Upper lobe of right lung (tissue), 1 donor: ENCODE measurements around the gene MGAT5B. TPM values are rescaled to one million over a fixed set of nuclear protein-coding genes. Genes with fewer than 3 reads are reported as not detected.

ENCODE experiments used
- ATAC-seq: fragments of 200-7000 bp; cut with Tn5 transposase; one replicate; pipeline ENCODE4 v1.9.1; 2020; ENCODE audit warnings: mild to moderate bottlenecking, moderate library complexity
- DNase-seq: peaks from one replicate; pipeline ENCODE4 v3.0.0-alpha.2; 2020
- H3K27ac ChIP-seq: fragments of 200-600 bp; one replicate; pipeline ENCODE4 v1.8.0; 2022
- H3K27me3 ChIP-seq: fragments of 200-600 bp; one replicate; pipeline ENCODE4 v1.8.0; 2022; ENCODE audit warnings: mild to moderate bottlenecking
- H3K36me3 ChIP-seq: fragments of 200-600 bp; one replicate; pipeline ENCODE4 v1.8.0; 2022
- H3K4me1 ChIP-seq: fragments of 200-600 bp; one replicate; pipeline ENCODE4 v1.8.0; 2022
- H3K4me3 ChIP-seq: fragments of 200-600 bp; one replicate; pipeline ENCODE4 v1.8.0; 2022; ENCODE audit warnings: mild to moderate bottlenecking
- H3K9me3 ChIP-seq: fragments of 200-600 bp; one replicate; pipeline ENCODE4 v1.8.0; 2022
- intact Hi-C: fragments of 100-400 bp; cut with DNase I; formaldehyde crosslinking; loops from one replicate; pipeline ENCODE4 v1.11.0; 2022
- total RNA-seq: library from RNA; stranded (reverse); fragmentation: NEBNext Ultra II Directional; extraction: Animal tissue kit (Norgen Biotek cat#: 25700); gene quantifications from one replicate; pipeline ENCODE4 v1.2.1, GENCODE V29; 2021
- TF ChIP-seq, protein P1 (sequence below): fragments of 200-600 bp; IDR thresholded peaks from one replicate; pipeline ENCODE4 v1.8.0; 2022; ENCODE audit warnings: antibody characterized with exemption
- donor health status: DM: no; HTN: yes; CAD: no; lungs with severe emphysema.

MGAT5B gene
- total RNA-seq, 1 donor from 2014 or later = 2.0 TPM

DNA sequence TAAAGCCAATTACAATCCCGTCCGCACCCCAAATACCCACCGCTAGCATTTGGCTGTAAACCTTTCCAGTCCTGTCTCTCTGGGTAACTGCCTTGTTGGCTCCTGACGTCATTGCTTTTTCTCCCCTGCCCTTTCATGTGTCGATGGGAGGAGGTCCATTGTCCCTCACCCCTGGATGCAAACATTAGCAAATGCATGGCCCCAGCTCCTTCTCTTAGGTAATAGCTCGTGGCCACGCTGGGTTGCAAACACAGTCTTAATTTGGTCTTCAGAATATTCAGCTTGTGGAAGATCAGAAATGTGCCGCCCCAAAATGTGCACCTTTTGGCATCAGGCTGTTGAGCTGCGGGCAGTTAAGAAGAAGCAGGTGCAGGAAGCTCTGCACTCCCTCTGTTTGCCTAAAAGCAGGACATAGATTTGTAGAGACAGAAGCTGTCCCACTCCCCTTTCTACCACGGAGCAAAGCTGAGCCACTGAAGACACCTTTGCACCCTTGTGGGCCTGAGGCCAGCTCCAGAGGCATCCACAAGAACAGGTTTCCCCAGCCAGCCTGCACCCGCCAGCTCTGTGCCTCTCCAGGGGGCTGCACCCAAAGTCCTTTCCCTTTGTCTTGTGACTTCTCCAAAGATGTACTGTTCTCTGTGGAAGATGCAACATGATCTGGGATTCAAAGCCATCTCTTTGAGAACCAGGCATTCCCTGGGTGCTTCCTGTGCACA, 127.3 kb downstream of the MGAT5B start:
- no peak for DNase-seq
- H3K27ac ChIP-seq = no peak overlapping the region
- H3K27me3 ChIP-seq = peaks cover 8% of the 10 kb centered on the region
- H3K9me3 ChIP-seq = no peaks in the 10 kb centered on the region
- no peaks in the 10 kb centered on the region for H3K36me3 ChIP-seq
- H3K4me1 ChIP-seq = no peaks in the 10 kb centered on the region
- H3K4me3 ChIP-seq = no peak overlapping the region
- intact Hi-C loops = no loop called here
- no peak for ATAC-seq
- TF ChIP-seq, protein P1, sequence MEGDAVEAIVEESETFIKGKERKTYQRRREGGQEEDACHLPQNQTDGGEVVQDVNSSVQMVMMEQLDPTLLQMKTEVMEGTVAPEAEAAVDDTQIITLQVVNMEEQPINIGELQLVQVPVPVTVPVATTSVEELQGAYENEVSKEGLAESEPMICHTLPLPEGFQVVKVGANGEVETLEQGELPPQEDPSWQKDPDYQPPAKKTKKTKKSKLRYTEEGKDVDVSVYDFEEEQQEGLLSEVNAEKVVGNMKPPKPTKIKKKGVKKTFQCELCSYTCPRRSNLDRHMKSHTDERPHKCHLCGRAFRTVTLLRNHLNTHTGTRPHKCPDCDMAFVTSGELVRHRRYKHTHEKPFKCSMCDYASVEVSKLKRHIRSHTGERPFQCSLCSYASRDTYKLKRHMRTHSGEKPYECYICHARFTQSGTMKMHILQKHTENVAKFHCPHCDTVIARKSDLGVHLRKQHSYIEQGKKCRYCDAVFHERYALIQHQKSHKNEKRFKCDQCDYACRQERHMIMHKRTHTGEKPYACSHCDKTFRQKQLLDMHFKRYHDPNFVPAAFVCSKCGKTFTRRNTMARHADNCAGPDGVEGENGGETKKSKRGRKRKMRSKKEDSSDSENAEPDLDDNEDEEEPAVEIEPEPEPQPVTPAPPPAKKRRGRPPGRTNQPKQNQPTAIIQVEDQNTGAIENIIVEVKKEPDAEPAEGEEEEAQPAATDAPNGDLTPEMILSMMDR = no peak

DNA sequence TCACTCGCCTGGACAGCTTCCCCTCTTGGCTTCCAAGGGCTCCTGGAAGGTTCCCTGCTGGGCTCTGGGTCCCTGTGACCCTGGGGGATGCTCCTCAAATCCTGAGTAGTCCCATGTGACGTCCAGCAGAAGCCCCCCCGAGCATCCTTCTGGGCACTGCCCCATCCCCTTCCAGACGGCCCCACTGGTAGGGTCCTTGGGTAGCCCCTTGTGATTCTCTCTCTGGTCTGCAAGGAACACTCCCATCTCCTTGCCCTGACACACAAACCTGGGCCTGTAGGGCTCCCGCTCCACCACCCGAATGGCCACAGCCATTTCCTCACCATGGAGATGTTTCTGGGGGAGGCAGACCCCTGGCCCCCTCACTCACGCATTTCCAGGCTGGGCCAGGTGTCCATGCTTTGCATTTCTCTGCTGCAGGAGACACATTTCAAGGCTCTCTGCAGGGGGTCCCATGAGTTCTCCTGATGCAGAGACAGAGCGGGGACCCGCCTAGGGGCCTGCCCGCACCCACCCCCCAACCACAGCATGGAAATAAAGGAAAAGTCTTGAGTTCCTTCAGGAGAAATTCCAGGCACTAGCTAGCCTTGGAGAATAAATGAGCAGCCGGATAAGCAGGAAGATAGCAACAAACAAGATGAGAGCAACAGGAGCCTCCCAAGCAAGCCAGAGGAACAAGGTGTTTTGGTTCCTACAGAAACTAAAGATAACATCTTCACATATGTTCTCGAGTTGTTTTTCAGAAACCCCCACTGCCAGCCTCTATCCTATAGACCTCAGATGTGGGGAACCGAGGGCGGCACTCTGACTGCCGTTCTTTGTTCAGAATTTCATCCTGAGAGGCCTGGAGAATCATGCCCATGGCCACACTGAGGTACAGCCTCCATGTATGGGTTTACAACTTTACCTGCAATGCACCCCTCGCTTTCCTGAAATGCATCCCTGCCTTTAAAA, 128.8 kb downstream of the MGAT5B start:
- DNase-seq (peak; percentile 39), ATAC-seq (no peak)
- intact Hi-C loops = no loop called here
- TF ChIP-seq, protein P1 = no peak
- Histone ChIP-seq H3K36me3 (no peaks in the 10 kb centered on the region), H3K9me3 (no peaks in the 10 kb centered on the region), H3K27me3 (peaks cover 8% of the 10 kb centered on the region), H3K4me3 (no peak overlapping the region), H3K4me1 (no peaks in the 10 kb centered on the region), H3K27ac (no peak overlapping the region)

DNA sequence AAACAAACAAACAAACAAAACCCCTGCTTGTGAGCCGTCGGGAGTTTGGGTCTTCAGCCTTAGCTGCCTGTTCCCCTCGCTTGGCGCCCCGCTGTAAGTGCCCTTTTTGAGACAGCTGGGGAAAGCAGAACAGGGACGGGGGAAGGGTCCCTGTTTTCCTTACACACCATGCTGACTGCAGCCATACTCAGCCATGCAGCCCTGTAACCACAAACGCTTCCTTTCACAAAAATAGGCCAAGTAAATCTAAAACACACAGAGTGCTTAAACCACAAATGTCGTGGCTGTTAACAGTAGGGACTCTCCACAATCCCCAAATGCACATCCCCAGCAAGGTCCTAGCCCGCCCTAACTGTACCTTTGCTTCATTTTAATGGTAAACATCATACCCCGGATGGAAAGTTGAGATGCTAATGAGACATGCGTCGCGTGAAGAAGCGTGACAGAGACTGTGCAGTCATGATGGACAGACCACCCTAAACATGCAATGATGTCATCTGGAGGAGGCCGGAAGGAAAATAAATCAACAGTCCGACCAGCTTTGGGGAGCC, 129.9 kb downstream of the MGAT5B start:
- no peaks in the 10 kb centered on the region for H3K9me3 ChIP-seq
- no peak overlapping the region for H3K4me3 ChIP-seq
- ATAC-seq (no peak), DNase-seq (no peak)
- intact Hi-C loops = no loop called here
- H3K36me3 ChIP-seq = no peaks in the 10 kb centered on the region
- no peak overlapping the region for H3K27ac ChIP-seq
- H3K27me3 ChIP-seq = peaks cover 8% of the 10 kb centered on the region
- TF ChIP-seq, protein P1 = no peak
- no peaks in the 10 kb centered on the region for H3K4me1 ChIP-seq

DNA sequence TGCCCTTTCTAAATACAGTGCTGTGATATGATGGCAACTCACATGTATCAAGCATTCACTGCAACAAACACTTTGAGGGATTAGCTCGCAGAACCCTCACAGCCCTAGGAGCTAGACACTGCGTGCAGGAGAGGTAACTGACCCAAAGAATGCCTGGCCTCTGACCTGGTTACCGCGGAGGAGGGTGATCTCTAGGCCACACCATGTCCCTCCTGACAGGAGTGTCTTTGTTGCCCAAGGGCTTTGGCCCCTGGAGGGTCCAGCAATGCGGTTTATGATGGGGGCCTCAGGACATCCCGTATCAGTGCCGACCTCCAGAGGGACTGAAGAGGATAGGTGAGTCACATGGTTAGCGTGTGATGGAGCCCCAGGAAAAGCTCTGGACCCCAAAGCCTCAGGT, 130.6 kb downstream of the MGAT5B start:
- H3K9me3 ChIP-seq = no peaks in the 10 kb centered on the region
- TF ChIP-seq, protein P1 = no peak
- ATAC-seq = no peak
- intact Hi-C loops = no loop called here
- DNase-seq = no peak
- no peaks in the 10 kb centered on the region for H3K4me1 ChIP-seq
- H3K27ac ChIP-seq = no peak overlapping the region
- H3K27me3 ChIP-seq = peaks cover 11% of the 10 kb centered on the region
- no peak overlapping the region for H3K4me3 ChIP-seq
- no peaks in the 10 kb centered on the region for H3K36me3 ChIP-seq

Other genes starting within 250 kb of the MGAT5B start
- 14.1 TPM for gene ST6GALNAC1, start 224.6 kb upstream of the MGAT5B start, total RNA-seq
- gene MXRA7, start 157.4 kb upstream of the MGAT5B start, total RNA-seq = 159 TPM
- 29.6 TPM for gene JMJD6, start 141.8 kb upstream of the MGAT5B start, total RNA-seq
- 31.6 TPM for gene METTL23, start 141.6 kb upstream of the MGAT5B start, total RNA-seq
- gene SRSF2, start 131.1 kb upstream of the MGAT5B start, total RNA-seq = 145 TPM
- 32.3 TPM for gene MFSD11, start 130.3 kb upstream of the MGAT5B start, total RNA-seq